ENCODE results near the gene EFL1.
A peak's percentile ranks its signal among the peaks of the same experiment; 100 is the strongest.

EFL1 gene

GRCh38 chr15:82124331-82125263, 137.9 kb downstream of the EFL1 start:
- peaks cover 14% of the 10 kb centered on the region; the same call in 1 of the 2 replicates for H3K36me3 ChIP-seq (ENCODE audit: low read depth)
- peaks cover 22% of the 10 kb centered on the region for H3K4me1 ChIP-seq (ENCODE audit: insufficient read depth, poor library complexity, severe bottlenecking)
- no peak for ATAC-seq (ENCODE audit: low read depth)
- DNase-seq (ENCODE audit: low spot score) = no peak
- H3K27me3 ChIP-seq (ENCODE audit: insufficient read depth, poor library complexity, severe bottlenecking) = no peaks in the 10 kb centered on the region
- TF ChIP-seq CTCF (IDR thresholded peaks at IDR 0.05; ENCODE audit: poor library complexity, severe bottlenecking) = no peak
- H3K27ac ChIP-seq (ENCODE audit: poor library complexity, severe bottlenecking) = no peak overlapping the region
- no peaks in the 10 kb centered on the region for H3K9me3 ChIP-seq (ENCODE audit: severe bottlenecking)
- H3K4me3 ChIP-seq (ENCODE audit: severe bottlenecking) = no peak overlapping the region

- ATAC-seq (ENCODE audit: low read depth) = peak; percentile 98
- H3K9me3 ChIP-seq (ENCODE audit: severe bottlenecking) = no peaks in the 10 kb centered on the region
- no peak for TF ChIP-seq CTCF (IDR thresholded peaks at IDR 0.05; ENCODE audit: poor library complexity, severe bottlenecking)
Observed at GRCh38 chr15:82122746-82123400, 139.7 kb downstream of the EFL1 start.

GRCh38 chr15:82118040-82118439, 144.5 kb downstream of the EFL1 start:
- no peak for DNase-seq (ENCODE audit: low spot score)
- TF ChIP-seq CTCF (IDR thresholded peaks at IDR 0.05; ENCODE audit: poor library complexity, severe bottlenecking) = no peak
- Histone ChIP-seq H3K27me3 (ENCODE audit: insufficient read depth, poor library complexity, severe bottlenecking) (no peaks in the 10 kb centered on the region), H3K9me3 (ENCODE audit: severe bottlenecking) (no peaks in the 10 kb centered on the region), H3K27ac (ENCODE audit: poor library complexity, severe bottlenecking) (no peak overlapping the region), H3K36me3 (ENCODE audit: low read depth) (no peaks in the 10 kb centered on the region), H3K4me1 (ENCODE audit: insufficient read depth, poor library complexity, severe bottlenecking) (peaks cover 12% of the 10 kb centered on the region), H3K4me3 (ENCODE audit: severe bottlenecking) (no peak overlapping the region)
- ATAC-seq (ENCODE audit: low read depth) = no peak

More at GRCh38 chr15:82122746-82123400, 139.7 kb downstream of the EFL1 start:
- Histone ChIP-seq H3K36me3 (ENCODE audit: low read depth) (peaks cover 3% of the 10 kb centered on the region; the same call in 1 of the 2 replicates), H3K27ac (ENCODE audit: poor library complexity, severe bottlenecking) (peak overlapping the region; percentile 64), H3K4me1 (ENCODE audit: insufficient read depth, poor library complexity, severe bottlenecking) (peaks cover 17% of the 10 kb centered on the region), H3K27me3 (ENCODE audit: insufficient read depth, poor library complexity, severe bottlenecking) (no peaks in the 10 kb centered on the region), H3K4me3 (ENCODE audit: severe bottlenecking) (no peak overlapping the region)
- peak; percentile 96 for DNase-seq (ENCODE audit: low spot score)

GRCh38 chr15:82117296-82117695, 145.2 kb downstream of the EFL1 start:
- no peak for DNase-seq (ENCODE audit: low spot score)
- Histone ChIP-seq H3K27ac (ENCODE audit: poor library complexity, severe bottlenecking) (no peak overlapping the region), H3K36me3 (ENCODE audit: low read depth) (no peaks in the 10 kb centered on the region), H3K9me3 (ENCODE audit: severe bottlenecking) (no peaks in the 10 kb centered on the region), H3K27me3 (ENCODE audit: insufficient read depth, poor library complexity, severe bottlenecking) (no peaks in the 10 kb centered on the region), H3K4me1 (ENCODE audit: insufficient read depth, poor library complexity, severe bottlenecking) (peaks cover 4% of the 10 kb centered on the region), H3K4me3 (ENCODE audit: severe bottlenecking) (no peak overlapping the region)
- no peak for ATAC-seq (ENCODE audit: low read depth)
- no peak for TF ChIP-seq CTCF (IDR thresholded peaks at IDR 0.05; ENCODE audit: poor library complexity, severe bottlenecking)
